ENCODE results near the gene RNF168.

RNF168 gene

GRCh38 chr3:196501316-196502044, 2.1 kb downstream of the RNF168 start:
- Histone ChIP-seq H3K9me3 (ENCODE audit: control insufficient read depth in 2 of 2, low read length in 2 of 2) (no peaks in the 10 kb centered on the region), H3K4me1 (ENCODE audit: control insufficient read depth in 2 of 2, insufficient read depth in 2 of 2, low read length in 2 of 2) (peaks cover 0 to 10% of the 10 kb centered on the region in 2 donors), H3K4me3 (ENCODE audit: low read length in 2 of 2) (peak overlapping the region; percentile 83 to 99), H3K36me3 (ENCODE audit: control insufficient read depth in 2 of 2, insufficient read depth in 2 of 2, low read length in 2 of 2) (peaks cover 0 to 7% of the 10 kb centered on the region in 2 donors), H3K9ac (ENCODE audit: low read depth in 1 of 2, low read length in 2 of 2) (peak overlapping the region; percentile 52 to 82), H3K27ac (ENCODE audit: low read depth in 2 of 2, low read length in 2 of 2) (peak overlapping the region in 1 of 2 donors; percentile 2), H3K27me3 (ENCODE audit: control insufficient read depth in 2 of 2, insufficient read depth in 2 of 2, low read length in 2 of 2) (no peaks in the 10 kb centered on the region)

GRCh38 chr3:196499807-196500524, 3.6 kb downstream of the RNF168 start:
- H3K36me3 ChIP-seq (ENCODE audit: control insufficient read depth in 2 of 2, insufficient read depth in 2 of 2, low read length in 2 of 2): peaks cover 4 to 11% of the 10 kb centered on the region in 2 donors
- H3K4me3 ChIP-seq (ENCODE audit: low read length in 2 of 2): peak overlapping the region; percentile 60 to 66
- peaks cover 0 to 10% of the 10 kb centered on the region in 2 donors for H3K4me1 ChIP-seq (ENCODE audit: control insufficient read depth in 2 of 2, insufficient read depth in 2 of 2, low read length in 2 of 2)
- no peaks in the 10 kb centered on the region for H3K27me3 ChIP-seq (ENCODE audit: control insufficient read depth in 2 of 2, insufficient read depth in 2 of 2, low read length in 2 of 2)
- no peak overlapping the region for H3K9ac ChIP-seq (ENCODE audit: low read depth in 1 of 2, low read length in 2 of 2)
- H3K9me3 ChIP-seq (ENCODE audit: control insufficient read depth in 2 of 2, low read length in 2 of 2): no peaks in the 10 kb centered on the region
- H3K27ac ChIP-seq (ENCODE audit: low read depth in 2 of 2, low read length in 2 of 2): no peak overlapping the region

GRCh38 chr3:196499061-196499460, 4.5 kb downstream of the RNF168 start:
- Histone ChIP-seq H3K9me3 (ENCODE audit: control insufficient read depth in 2 of 2, low read length in 2 of 2) (no peaks in the 10 kb centered on the region), H3K4me1 (ENCODE audit: control insufficient read depth in 2 of 2, insufficient read depth in 2 of 2, low read length in 2 of 2) (peaks cover 0 to 10% of the 10 kb centered on the region in 2 donors), H3K36me3 (ENCODE audit: control insufficient read depth in 2 of 2, insufficient read depth in 2 of 2, low read length in 2 of 2) (peaks cover 4 to 13% of the 10 kb centered on the region in 2 donors), H3K27ac (ENCODE audit: low read depth in 2 of 2, low read length in 2 of 2) (no peak overlapping the region), H3K4me3 (ENCODE audit: low read length in 2 of 2) (no peak overlapping the region), H3K27me3 (ENCODE audit: control insufficient read depth in 2 of 2, insufficient read depth in 2 of 2, low read length in 2 of 2) (no peaks in the 10 kb centered on the region), H3K9ac (ENCODE audit: low read depth in 1 of 2, low read length in 2 of 2) (no peak overlapping the region)

GRCh38 chr3:196498297-196498696, 5.3 kb downstream of the RNF168 start:
- H3K27me3 ChIP-seq (ENCODE audit: control insufficient read depth in 2 of 2, insufficient read depth in 2 of 2, low read length in 2 of 2): no peaks in the 10 kb centered on the region
- peaks cover 0 to 10% of the 10 kb centered on the region in 2 donors for H3K4me1 ChIP-seq (ENCODE audit: control insufficient read depth in 2 of 2, insufficient read depth in 2 of 2, low read length in 2 of 2)
- H3K27ac ChIP-seq (ENCODE audit: low read depth in 2 of 2, low read length in 2 of 2): no peak overlapping the region
- H3K9me3 ChIP-seq (ENCODE audit: control insufficient read depth in 2 of 2, low read length in 2 of 2): no peaks in the 10 kb centered on the region
- H3K4me3 ChIP-seq (ENCODE audit: low read length in 2 of 2): no peak overlapping the region
- H3K36me3 ChIP-seq (ENCODE audit: control insufficient read depth in 2 of 2, insufficient read depth in 2 of 2, low read length in 2 of 2): peaks cover 4 to 13% of the 10 kb centered on the region in 2 donors
- H3K9ac ChIP-seq (ENCODE audit: low read depth in 1 of 2, low read length in 2 of 2): no peak overlapping the region

- Histone ChIP-seq H3K27me3 (ENCODE audit: control insufficient read depth in 2 of 2, insufficient read depth in 2 of 2, low read length in 2 of 2) (no peaks in the 10 kb centered on the region), H3K9me3 (ENCODE audit: control insufficient read depth in 2 of 2, low read length in 2 of 2) (no peaks in the 10 kb centered on the region), H3K36me3 (ENCODE audit: control insufficient read depth in 2 of 2, insufficient read depth in 2 of 2, low read length in 2 of 2) (peaks cover 4 to 13% of the 10 kb centered on the region in 2 donors), H3K27ac (ENCODE audit: low read depth in 2 of 2, low read length in 2 of 2) (no peak overlapping the region), H3K4me1 (ENCODE audit: control insufficient read depth in 2 of 2, insufficient read depth in 2 of 2, low read length in 2 of 2) (peaks cover 0 to 5% of the 10 kb centered on the region in 2 donors), H3K9ac (ENCODE audit: low read depth in 1 of 2, low read length in 2 of 2) (no peak overlapping the region), H3K4me3 (ENCODE audit: low read length in 2 of 2) (no peak overlapping the region)
These were observed 7.4 kb downstream of the RNF168 start for GRCh38 chr3:196496183-196496582.

GRCh38 chr3:196493292-196493691, 10.3 kb downstream of the RNF168 start:
- Histone ChIP-seq H3K27ac (ENCODE audit: low read depth in 2 of 2, low read length in 2 of 2) (no peak overlapping the region), H3K4me3 (ENCODE audit: low read length in 2 of 2) (no peak overlapping the region), H3K36me3 (ENCODE audit: control insufficient read depth in 2 of 2, insufficient read depth in 2 of 2, low read length in 2 of 2) (peaks cover 4 to 6% of the 10 kb centered on the region in 2 donors), H3K4me1 (ENCODE audit: control insufficient read depth in 2 of 2, insufficient read depth in 2 of 2, low read length in 2 of 2) (no peaks in the 10 kb centered on the region), H3K9ac (ENCODE audit: low read depth in 1 of 2, low read length in 2 of 2) (no peak overlapping the region), H3K27me3 (ENCODE audit: control insufficient read depth in 2 of 2, insufficient read depth in 2 of 2, low read length in 2 of 2) (no peaks in the 10 kb centered on the region), H3K9me3 (ENCODE audit: control insufficient read depth in 2 of 2, low read length in 2 of 2) (no peaks in the 10 kb centered on the region)

GRCh38 chr3:196492080-196492479, 11.5 kb downstream of the RNF168 start:
- H3K4me3 ChIP-seq (ENCODE audit: low read length in 2 of 2): no peak overlapping the region

GRCh38 chr3:196489747-196490146, 13.8 kb downstream of the RNF168 start:
- Histone ChIP-seq H3K4me1 (ENCODE audit: control insufficient read depth in 2 of 2, insufficient read depth in 2 of 2, low read length in 2 of 2) (no peaks in the 10 kb centered on the region), H3K9ac (ENCODE audit: low read depth in 1 of 2, low read length in 2 of 2) (no peak overlapping the region), H3K27ac (ENCODE audit: low read depth in 2 of 2, low read length in 2 of 2) (no peak overlapping the region), H3K4me3 (ENCODE audit: low read length in 2 of 2) (no peak overlapping the region), H3K36me3 (ENCODE audit: control insufficient read depth in 2 of 2, insufficient read depth in 2 of 2, low read length in 2 of 2) (peaks cover 16 to 28% of the 10 kb centered on the region in 2 donors), H3K27me3 (ENCODE audit: control insufficient read depth in 2 of 2, insufficient read depth in 2 of 2, low read length in 2 of 2) (no peaks in the 10 kb centered on the region), H3K9me3 (ENCODE audit: control insufficient read depth in 2 of 2, low read length in 2 of 2) (no peaks in the 10 kb centered on the region)

More at GRCh38 chr3:196492080-196492479, 11.5 kb downstream of the RNF168 start:
- H3K27ac ChIP-seq (ENCODE audit: low read depth in 2 of 2, low read length in 2 of 2): no peak overlapping the region
- H3K9me3 ChIP-seq (ENCODE audit: control insufficient read depth in 2 of 2, low read length in 2 of 2): no peaks in the 10 kb centered on the region
- H3K27me3 ChIP-seq (ENCODE audit: control insufficient read depth in 2 of 2, insufficient read depth in 2 of 2, low read length in 2 of 2): no peaks in the 10 kb centered on the region
- peaks cover 8 to 11% of the 10 kb centered on the region in 2 donors for H3K36me3 ChIP-seq (ENCODE audit: control insufficient read depth in 2 of 2, insufficient read depth in 2 of 2, low read length in 2 of 2)
- no peaks in the 10 kb centered on the region for H3K4me1 ChIP-seq (ENCODE audit: control insufficient read depth in 2 of 2, insufficient read depth in 2 of 2, low read length in 2 of 2)
- no peak overlapping the region for H3K9ac ChIP-seq (ENCODE audit: low read depth in 1 of 2, low read length in 2 of 2)

- Histone ChIP-seq H3K9ac (ENCODE audit: low read depth in 1 of 2, low read length in 2 of 2) (no peak overlapping the region), H3K27me3 (ENCODE audit: control insufficient read depth in 2 of 2, insufficient read depth in 2 of 2, low read length in 2 of 2) (no peaks in the 10 kb centered on the region), H3K4me1 (ENCODE audit: control insufficient read depth in 2 of 2, insufficient read depth in 2 of 2, low read length in 2 of 2) (no peaks in the 10 kb centered on the region), H3K9me3 (ENCODE audit: control insufficient read depth in 2 of 2, low read length in 2 of 2) (no peaks in the 10 kb centered on the region), H3K4me3 (ENCODE audit: low read length in 2 of 2) (no peak overlapping the region), H3K36me3 (ENCODE audit: control insufficient read depth in 2 of 2, insufficient read depth in 2 of 2, low read length in 2 of 2) (peaks cover 39 to 47% of the 10 kb centered on the region in 2 donors), H3K27ac (ENCODE audit: low read depth in 2 of 2, low read length in 2 of 2) (no peak overlapping the region)
These were observed 17.3 kb downstream of the RNF168 start for GRCh38 chr3:196486263-196486662.

- no peak overlapping the region for H3K4me3 ChIP-seq (ENCODE audit: low read length in 2 of 2)
- H3K9ac ChIP-seq (ENCODE audit: low read depth in 1 of 2, low read length in 2 of 2): no peak overlapping the region
- no peak overlapping the region for H3K27ac ChIP-seq (ENCODE audit: low read depth in 2 of 2, low read length in 2 of 2)
- no peaks in the 10 kb centered on the region for H3K9me3 ChIP-seq (ENCODE audit: control insufficient read depth in 2 of 2, low read length in 2 of 2)
- H3K27me3 ChIP-seq (ENCODE audit: control insufficient read depth in 2 of 2, insufficient read depth in 2 of 2, low read length in 2 of 2): no peaks in the 10 kb centered on the region
- H3K4me1 ChIP-seq (ENCODE audit: control insufficient read depth in 2 of 2, insufficient read depth in 2 of 2, low read length in 2 of 2): no peaks in the 10 kb centered on the region
- peaks cover 32 to 43% of the 10 kb centered on the region in 2 donors for H3K36me3 ChIP-seq (ENCODE audit: control insufficient read depth in 2 of 2, insufficient read depth in 2 of 2, low read length in 2 of 2)
These were observed 25.9 kb downstream of the RNF168 start for GRCh38 chr3:196477678-196478077.

Data from mucosa of rectum (tissue), 2 donors.